ENCODE results near the gene ANKRD24.
"Not testable (repeated sequence)": the region's sequence is repeated elsewhere in the genome, so short reads cannot be mapped to it uniquely, and the experiment has no call there.

GRCh38 chr19:4232139-4232538 lies 49.6 kb downstream of the ANKRD24 start:
- TF ChIP-seq CTCF, POLR2A (IDR thresholded peaks at IDR 0.05): not testable (repeated sequence)

All from thyroid gland (tissue), 4 donors.